T-helper 17 cell (primary cell): Measurements from ENCODE around the gene MAN1C1. TPM values are rescaled to one million over a fixed set of nuclear protein-coding genes. Genes with fewer than 3 reads are reported as not detected.

ENCODE experiments used
- ATAC-seq: fragments of 150-1000 bp; cut with Tn5 transposase; 2 replicates; pipeline ENCODE4 v1.10.0; 2021; ENCODE audit warnings: mild to moderate bottlenecking, moderate library complexity
- DNase-seq, 3 donors: peaks; one replicate each; pipeline versions ENCODE4 v3.0.0 to v3.0.0-alpha.2; 2020 to 2021
- H3K9me3 ChIP-seq: one replicate; pipeline ENCODE4 v1.7.0; 2013; ENCODE audit warnings: low read length, mild to moderate bottlenecking; ENCODE audit not compliant: control insufficient read depth, poor library complexity, severe bottlenecking
- H3K27ac Mint-ChIP-seq: one replicate; pipeline ENCODE4 v1.8.0; 2022; ENCODE audit warnings: mild to moderate bottlenecking, moderate library complexity, mixed read lengths
- H3K27me3 Mint-ChIP-seq: one replicate; pipeline ENCODE4 v1.8.0; 2022; ENCODE audit warnings: mixed read lengths
- H3K36me3 Mint-ChIP-seq: one replicate; pipeline ENCODE4 v1.8.0; 2022; ENCODE audit warnings: low read depth, mixed read lengths
- H3K4me1 Mint-ChIP-seq: one replicate; pipeline ENCODE4 v1.8.0; 2022; ENCODE audit warnings: mild to moderate bottlenecking, mixed read lengths
- H3K4me3 Mint-ChIP-seq: one replicate; pipeline ENCODE4 v1.8.0; 2022; ENCODE audit warnings: mild to moderate bottlenecking, moderate library complexity, mixed read lengths
- total RNA-seq, 4 donors: library from RNA in 2 of 4; stranded (reverse) in 2 of 4; gene quantifications; one replicate each; pipeline ENCODE4 v1.2.3 and lab custom pipeline; 2022 to 2026

MAN1C1 gene
- total RNA-seq, 2 donors from 2014 or later, result 16.9 to 27.3 TPM

DNA sequence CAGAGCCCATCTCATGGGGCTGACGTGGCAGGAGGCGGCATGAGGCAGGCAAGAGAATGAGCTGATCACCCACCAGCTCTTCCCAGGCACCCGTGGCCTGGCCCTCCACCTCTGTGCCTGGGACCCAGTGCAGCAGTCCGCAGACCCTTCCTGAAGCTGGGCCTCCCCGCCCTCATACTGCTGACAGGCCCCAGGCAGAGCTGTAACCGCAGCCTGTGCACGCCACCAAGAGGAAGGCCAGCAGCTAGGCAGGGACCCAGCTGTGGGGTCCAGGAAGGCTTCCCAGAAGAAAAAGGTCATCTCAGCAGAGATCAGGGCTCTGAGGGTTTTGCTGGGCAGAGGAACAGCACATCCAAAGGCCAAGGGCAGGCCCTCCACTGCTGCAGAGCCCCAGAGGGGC, 193.3 kb downstream of the MAN1C1 start:
- H3K9me3 ChIP-seq, result no peaks in the 10 kb centered on the region
- Mint-ChIP-seq H3K27ac (no peak overlapping the region), H3K4me1 (peaks cover 10% of the 10 kb centered on the region), H3K27me3 (no peaks in the 10 kb centered on the region), H3K36me3 (peaks cover 2% of the 10 kb centered on the region), H3K4me3 (no peak overlapping the region)
- no peak for DNase-seq
- ATAC-seq, result no peak

DNA sequence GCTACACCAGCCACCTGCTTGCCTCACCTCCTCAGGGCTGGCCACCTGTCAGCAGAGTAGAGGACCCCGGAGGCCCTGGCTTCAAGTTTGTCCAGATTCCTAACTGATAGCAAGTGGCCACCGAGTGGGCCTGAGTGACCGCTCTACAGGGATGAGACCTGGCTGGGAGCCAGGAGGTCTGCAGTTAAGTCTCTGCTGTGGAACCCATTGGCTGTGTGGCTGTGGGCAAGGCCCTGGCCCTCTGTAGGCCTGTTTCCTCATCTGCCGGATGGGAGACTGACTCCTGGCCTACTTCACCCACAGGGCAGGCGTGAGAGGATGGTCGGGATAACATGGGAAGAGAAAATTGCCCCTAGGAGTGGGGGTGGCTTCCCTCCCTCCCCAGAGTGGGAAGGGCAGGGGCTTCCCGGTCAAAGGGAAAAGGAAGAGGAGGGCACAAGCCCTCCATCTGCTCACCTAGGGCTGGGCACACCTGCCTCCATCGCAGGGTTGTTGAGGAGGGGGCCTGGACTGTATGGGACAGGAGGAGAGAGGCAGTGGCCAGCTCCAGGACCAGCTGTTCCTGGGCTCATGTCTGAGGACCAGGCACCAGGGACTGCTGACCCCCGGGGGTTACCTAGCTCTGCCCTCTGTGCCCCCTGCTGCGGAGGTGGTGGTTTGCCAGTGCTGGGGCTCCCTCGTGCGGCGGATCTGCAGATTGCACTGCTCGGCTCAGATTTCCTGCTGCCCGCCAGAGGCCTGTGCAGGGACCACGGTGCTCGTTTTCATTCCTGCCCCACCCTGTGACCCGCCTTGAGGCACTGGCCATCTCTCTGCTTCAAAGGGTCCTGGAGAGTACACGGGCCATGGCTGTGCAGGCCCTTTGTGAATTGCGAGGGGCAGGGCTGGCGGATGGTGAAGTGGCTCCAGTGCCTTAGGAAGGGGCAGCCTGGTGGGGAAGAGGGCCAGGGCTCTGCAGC, 194.0 kb downstream of the MAN1C1 start:
- Mint-ChIP-seq H3K27me3 (no peaks in the 10 kb centered on the region), H3K36me3 (peaks cover 2% of the 10 kb centered on the region), H3K4me3 (no peak overlapping the region), H3K27ac (peak overlapping the region; percentile 54), H3K4me1 (peaks cover 10% of the 10 kb centered on the region)
- no peaks in the 10 kb centered on the region for H3K9me3 ChIP-seq
- DNase-seq, result peak; percentile 66 to 82 (median 70)
- ATAC-seq, result peak; percentile 93

GRCh38 chr1:25811384-25812082, 194.9 kb downstream of the MAN1C1 start:
- H3K9me3 ChIP-seq, result no peaks in the 10 kb centered on the region
- ATAC-seq, result no peak
- Mint-ChIP-seq H3K4me3 (no peak overlapping the region), H3K36me3 (no peaks in the 10 kb centered on the region), H3K27ac (peak overlapping the region; percentile 54), H3K27me3 (no peaks in the 10 kb centered on the region), H3K4me1 (peaks cover 8% of the 10 kb centered on the region)
- DNase-seq, result no peak

- DNase-seq (no peak), ATAC-seq (no peak)
- peaks cover 10% of the 10 kb centered on the region for H3K4me1 Mint-ChIP-seq
- H3K27me3 Mint-ChIP-seq, result no peaks in the 10 kb centered on the region
- H3K36me3 Mint-ChIP-seq, result no peaks in the 10 kb centered on the region
- H3K4me3 Mint-ChIP-seq, result no peak overlapping the region
- H3K27ac Mint-ChIP-seq, result no peak overlapping the region
- no peaks in the 10 kb centered on the region for H3K9me3 ChIP-seq
Measured at GRCh38 chr1:25813071-25813733, 196.6 kb downstream of the MAN1C1 start.

DNA sequence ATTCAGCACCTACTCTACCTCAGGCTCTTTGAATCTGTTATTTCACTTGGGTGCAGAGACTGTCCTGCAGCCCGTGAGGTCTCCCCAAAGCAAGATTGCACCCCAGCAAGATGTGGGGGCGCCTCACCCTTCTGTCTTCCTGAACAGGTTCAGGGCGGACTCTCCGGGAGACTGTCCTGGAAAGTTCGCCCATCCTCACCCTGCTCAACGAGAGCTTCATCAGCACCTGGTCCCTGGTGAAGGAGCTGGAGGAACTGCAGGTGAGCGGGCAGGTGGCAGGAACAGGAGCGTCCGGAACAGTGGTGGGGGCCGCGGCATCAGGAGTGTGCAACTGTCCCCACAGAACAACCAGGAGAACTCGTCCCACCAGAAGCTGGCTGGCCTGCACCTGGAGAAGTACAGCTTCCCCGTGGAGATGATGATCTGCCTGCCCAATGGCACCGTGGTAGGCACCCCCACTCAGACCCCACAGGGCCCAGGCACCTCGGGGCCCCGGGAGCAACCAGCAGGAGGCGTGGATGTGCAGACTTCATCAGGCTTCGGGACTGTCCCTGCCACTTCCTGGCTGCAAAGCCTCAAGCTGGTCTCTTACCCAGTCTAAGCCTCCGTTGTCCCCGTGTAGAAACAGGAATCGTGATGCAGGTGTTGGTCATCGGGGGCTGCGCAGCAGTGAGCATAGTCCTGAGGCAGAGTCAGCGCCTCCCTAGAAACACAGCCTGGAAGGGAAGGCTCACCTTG, 197.3 kb downstream of the MAN1C1 start:
- DNase-seq (no peak), ATAC-seq (no peak)
- no peak overlapping the region for H3K27ac Mint-ChIP-seq
- H3K36me3 Mint-ChIP-seq, result no peaks in the 10 kb centered on the region
- peaks cover 15% of the 10 kb centered on the region for H3K4me1 Mint-ChIP-seq
- no peaks in the 10 kb centered on the region for H3K9me3 ChIP-seq
- H3K4me3 Mint-ChIP-seq, result no peak overlapping the region
- no peaks in the 10 kb centered on the region for H3K27me3 Mint-ChIP-seq

DNA sequence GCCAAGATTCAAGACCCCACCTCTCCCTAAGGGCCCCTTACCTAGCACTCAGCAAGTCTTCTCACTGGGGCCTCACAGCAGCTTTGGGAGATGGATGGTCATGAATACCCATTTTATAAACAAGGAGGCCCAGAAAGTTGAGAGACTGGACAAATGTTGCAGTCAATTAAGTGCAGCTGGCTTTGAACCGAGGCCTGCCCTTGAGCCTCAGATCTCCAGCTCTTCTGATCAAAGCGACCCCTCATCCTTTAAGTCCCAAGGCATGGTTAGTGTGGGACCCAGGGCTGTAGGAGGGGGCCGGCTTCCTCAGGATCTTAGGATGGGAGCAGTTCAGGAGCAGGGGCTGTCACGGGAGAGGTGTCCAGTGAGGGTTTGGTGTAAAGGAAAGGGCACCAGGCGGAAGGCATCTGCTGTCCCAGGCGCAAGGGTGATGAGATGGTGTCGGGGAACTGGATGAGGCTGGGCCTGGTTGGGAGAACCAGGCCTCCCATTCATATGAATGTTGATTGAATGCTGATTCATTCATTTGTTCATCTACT, 198.0 kb downstream of the MAN1C1 start:
- Mint-ChIP-seq H3K27me3 (no peaks in the 10 kb centered on the region), H3K36me3 (no peaks in the 10 kb centered on the region), H3K4me1 (peaks cover 19% of the 10 kb centered on the region), H3K27ac (peak overlapping the region; percentile 43), H3K4me3 (no peak overlapping the region)
- DNase-seq (no peak), ATAC-seq (no peak)
- H3K9me3 ChIP-seq, result no peaks in the 10 kb centered on the region

DNA sequence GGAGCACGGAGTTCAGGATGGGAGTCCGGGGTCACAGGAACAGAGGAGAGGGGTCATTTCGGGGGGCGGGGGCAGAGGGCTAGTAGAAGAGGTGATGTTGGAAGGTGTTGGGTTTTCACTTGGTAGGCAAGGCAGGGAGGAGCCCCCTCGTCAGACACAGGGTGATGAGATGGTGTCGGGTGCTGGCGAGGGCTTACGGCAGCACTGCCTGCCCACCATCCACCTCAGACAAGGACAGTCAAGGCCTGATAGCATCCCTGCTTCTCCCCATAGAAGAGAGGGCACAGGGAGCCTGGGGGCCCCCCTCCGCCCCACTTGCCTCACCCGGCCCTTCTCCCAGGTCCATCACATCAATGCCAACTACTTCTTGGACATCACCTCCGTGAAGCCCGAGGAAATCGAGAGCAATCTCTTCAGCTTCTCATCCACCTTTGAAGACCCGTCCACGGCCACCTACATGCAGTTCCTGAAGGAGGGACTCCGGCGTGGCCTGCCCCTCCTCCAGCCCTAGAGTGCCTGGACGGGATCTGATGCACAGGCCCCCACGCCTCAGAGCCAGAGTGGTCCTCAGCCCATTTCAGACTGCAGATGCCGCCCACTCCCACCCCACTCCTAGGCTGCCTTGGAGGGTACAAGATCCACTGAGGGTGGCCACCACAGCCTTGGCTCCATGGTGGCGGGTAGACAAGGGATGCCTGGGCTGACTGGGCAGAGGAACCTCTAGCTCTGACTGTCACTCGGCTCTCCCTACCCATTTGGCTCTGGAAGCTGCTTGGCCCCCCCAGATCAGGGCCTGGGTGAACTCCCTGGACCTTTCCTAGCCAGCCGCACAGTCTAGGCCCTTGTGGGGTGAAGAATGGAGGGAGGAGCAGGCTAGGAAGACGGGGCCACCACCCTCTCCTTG, 198.9 kb downstream of the MAN1C1 start:
- Mint-ChIP-seq H3K27ac (peak overlapping the region; percentile 43), H3K27me3 (no peaks in the 10 kb centered on the region), H3K4me1 (peaks cover 16% of the 10 kb centered on the region), H3K36me3 (no peaks in the 10 kb centered on the region), H3K4me3 (no peak overlapping the region)
- ATAC-seq (no peak), DNase-seq (no peak)
- no peaks in the 10 kb centered on the region for H3K9me3 ChIP-seq

DNA sequence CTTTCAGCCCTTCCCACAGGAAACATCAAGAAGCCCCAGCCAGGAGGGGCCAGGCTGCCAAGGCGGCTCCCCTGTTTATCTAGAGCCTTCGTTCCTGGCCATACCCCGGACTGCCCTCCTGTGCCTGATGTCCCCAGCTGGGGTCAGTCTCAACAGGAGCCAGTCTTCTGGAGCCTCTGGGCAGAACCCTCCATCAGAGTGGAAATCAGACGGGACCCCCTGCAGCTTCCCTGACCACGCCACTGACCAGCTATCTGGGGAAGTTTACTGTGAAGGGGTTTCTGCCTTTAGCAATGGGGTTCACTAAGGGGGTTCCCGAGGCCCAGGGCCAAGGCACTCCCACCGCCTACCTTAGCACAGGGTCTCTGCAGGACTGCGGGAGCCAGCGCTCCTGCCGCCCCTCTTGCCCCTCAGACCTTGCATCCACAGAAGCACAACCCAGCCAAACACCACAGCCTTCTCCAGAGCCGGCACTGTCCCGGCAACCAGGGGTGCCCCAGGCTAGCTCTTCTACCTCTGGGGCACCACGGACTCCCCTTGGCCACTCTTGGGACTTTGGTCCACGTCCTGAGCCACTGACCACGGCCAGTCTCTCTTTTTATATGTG, 199.6 kb downstream of the MAN1C1 start:
- DNase-seq, result no peak
- H3K27ac Mint-ChIP-seq, result no peak overlapping the region
- peak overlapping the region; percentile 21 for H3K4me3 Mint-ChIP-seq

GRCh38 chr1:25817840-25818501, 201.4 kb downstream of the MAN1C1 start:
- Mint-ChIP-seq H3K27ac (peak overlapping the region; percentile 99), H3K4me3 (peak overlapping the region; percentile 98), H3K4me1 (peaks cover 25% of the 10 kb centered on the region), H3K36me3 (peaks cover 5% of the 10 kb centered on the region), H3K27me3 (no peaks in the 10 kb centered on the region)
- no peak for ATAC-seq
- DNase-seq, result no peak
- H3K9me3 ChIP-seq, result no peaks in the 10 kb centered on the region

More for the DNA sequence above, 199.6 kb downstream of the MAN1C1 start:
- Mint-ChIP-seq H3K36me3 (peaks cover 5% of the 10 kb centered on the region), H3K4me1 (peaks cover 20% of the 10 kb centered on the region), H3K27me3 (no peaks in the 10 kb centered on the region)
- no peaks in the 10 kb centered on the region for H3K9me3 ChIP-seq
- ATAC-seq, result no peak

DNA sequence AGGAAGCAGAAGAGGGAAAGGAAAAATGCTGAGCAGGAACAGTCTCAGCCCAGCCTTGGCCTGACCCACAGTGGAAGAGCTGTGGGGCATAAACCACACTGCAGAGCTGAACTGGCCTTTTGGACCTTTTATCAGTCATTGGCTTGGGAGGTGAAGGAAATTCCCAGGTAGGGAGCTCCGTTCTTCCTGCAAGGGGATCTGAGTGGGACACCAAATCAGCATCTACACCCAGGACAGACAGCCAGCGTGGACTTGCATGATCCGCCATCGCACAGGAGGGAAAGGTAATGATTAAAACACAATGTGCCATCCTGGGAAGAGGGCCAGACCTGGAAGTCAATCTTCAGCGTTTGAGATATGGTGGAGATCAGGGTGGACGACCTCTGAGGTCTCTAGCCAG, 202.0 kb downstream of the MAN1C1 start:
- ATAC-seq, result no peak
- no peak for DNase-seq
- Mint-ChIP-seq H3K27ac (peak overlapping the region; percentile 99), H3K4me3 (peak overlapping the region; percentile 98), H3K36me3 (peaks cover 5% of the 10 kb centered on the region), H3K4me1 (peaks cover 25% of the 10 kb centered on the region), H3K27me3 (no peaks in the 10 kb centered on the region)
- no peaks in the 10 kb centered on the region for H3K9me3 ChIP-seq
